ENCODE results near the gene FAM117B.
"Not testable (repeated sequence)": the region's sequence is repeated elsewhere in the genome, so short reads cannot be mapped to it uniquely, and the experiment has no call there.

Gene FAM117B

DNA sequence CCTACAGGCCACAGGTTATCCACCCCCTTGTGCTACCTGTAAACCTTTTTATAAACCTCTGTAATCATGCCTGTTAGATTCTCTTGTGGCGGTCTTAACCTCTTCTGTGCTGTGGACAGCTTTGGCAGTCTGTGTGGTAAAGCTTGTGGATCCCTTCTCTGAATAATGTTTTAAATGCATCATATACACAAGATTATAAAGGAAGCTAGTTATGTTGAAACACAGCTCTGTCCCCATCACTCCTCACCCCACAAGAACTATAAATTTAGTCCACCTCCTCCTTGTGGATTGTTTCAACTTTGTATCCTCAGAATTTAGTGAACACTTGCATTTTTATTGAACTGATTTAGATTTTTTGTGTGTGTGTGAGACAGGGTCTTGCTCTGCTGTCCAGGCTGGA is 129.1 kb downstream of the FAM117B start:
- DNase-seq = no peak

DNA sequence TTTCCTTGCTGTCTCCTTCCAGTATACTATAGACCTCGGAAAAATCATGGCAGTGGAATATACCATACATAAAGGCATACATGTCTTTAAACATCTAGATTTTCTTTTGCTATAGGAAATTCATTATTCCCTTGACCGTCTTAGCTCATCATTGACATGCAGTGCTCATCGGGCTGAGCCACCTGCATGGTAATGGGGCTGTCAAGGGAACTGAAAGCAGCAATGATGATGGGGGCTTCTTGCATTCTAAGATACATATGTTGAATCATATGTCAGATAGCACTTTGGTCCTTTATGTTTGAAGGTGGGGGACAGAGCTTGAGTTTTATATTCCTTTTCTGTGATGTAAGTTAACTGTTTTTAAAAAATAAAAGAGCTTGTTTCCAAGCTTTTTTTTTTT is 130.2 kb downstream of the FAM117B start:
- no peak for DNase-seq

GRCh38 chr2:202765436-202765835 is 130.7 kb downstream of the FAM117B start:
- no peak for DNase-seq

DNA sequence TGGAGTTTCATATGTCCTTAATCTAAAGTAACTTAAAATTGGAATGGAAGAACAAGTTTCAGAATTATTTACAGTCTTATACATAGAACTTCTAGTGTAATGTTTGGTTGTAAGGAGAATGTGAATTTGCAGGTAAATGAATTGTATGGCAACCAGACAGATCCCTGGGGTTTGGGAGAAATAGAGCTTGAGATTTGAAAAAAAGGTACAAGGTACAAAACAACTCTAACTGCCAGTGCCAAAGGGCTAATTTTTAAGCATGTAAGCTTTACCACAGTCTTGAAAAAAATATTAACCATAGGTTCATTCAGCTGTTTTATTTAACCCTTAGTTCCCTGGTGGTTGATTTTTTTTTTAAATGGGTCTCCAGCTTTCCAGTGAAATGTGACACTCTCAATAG is 133.5 kb downstream of the FAM117B start:
- no peak for DNase-seq

DNA sequence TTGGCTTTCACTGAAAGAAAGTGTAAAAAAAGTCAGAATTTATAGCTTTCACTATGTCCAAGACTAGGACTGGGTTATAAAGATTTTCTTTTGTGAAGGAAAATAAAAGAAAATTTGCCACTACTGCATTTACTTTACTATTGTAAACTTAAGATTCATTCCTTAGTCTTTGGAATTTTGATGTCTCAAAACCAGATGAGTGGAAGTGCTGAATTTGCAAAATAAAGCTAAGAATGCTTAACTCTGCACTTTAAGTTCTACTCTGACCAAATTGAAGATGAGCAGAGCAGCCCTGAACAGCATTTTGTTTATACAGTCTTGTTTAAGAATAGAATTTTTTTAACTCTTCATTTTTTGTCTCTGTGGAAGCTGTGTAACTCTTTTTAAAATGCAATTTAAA is 134.4 kb downstream of the FAM117B start:
- no peak for DNase-seq

DNA sequence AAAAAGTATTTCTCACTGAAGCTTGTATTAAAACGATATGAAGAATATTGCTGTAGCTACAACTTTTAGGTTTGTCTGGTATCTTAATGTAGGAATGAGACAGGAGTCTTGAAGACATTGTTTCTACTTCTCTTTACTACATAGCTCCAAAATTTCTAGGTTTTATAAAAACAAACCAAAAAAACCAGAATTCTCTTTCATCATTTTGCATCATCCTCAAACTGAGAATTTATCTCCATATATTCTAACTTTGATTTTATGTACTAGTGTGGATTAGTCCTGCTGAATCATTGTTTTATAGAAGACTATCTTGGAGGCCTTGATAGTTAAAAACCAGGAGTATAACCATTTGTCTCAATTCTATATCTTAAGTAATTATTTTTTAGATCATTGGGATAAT is 136.6 kb downstream of the FAM117B start:
- no peak for DNase-seq

GRCh38 chr2:202771741-202772460 is 137.1 kb downstream of the FAM117B start:
- no peak for DNase-seq

GRCh38 chr2:202773301-202773973 is 138.7 kb downstream of the FAM117B start:
- DNase-seq = no peak

DNA sequence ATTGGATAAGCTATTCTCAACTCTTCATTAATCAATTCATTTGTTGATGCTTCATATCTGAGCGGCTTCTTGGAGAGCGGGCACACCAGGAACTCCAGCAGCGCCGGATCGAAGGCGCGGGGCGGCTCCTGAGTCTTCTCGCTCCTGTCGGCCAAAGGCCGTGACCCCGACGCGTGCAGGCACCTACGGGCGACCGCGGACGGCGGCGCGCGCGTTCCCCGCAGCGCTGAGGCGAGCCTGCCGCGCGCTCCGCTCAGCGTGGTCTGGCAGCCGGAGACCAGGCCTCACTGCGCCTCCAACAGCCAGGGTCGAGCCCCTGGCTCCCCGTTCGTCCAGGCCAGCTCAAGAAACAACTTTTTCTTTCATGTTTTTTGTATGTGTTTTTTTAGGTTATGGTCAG is 139.3 kb downstream of the FAM117B start:
- no peak for DNase-seq

GRCh38 chr2:202778217-202778616 is 143.4 kb downstream of the FAM117B start:
- DNase-seq = no peak

DNA sequence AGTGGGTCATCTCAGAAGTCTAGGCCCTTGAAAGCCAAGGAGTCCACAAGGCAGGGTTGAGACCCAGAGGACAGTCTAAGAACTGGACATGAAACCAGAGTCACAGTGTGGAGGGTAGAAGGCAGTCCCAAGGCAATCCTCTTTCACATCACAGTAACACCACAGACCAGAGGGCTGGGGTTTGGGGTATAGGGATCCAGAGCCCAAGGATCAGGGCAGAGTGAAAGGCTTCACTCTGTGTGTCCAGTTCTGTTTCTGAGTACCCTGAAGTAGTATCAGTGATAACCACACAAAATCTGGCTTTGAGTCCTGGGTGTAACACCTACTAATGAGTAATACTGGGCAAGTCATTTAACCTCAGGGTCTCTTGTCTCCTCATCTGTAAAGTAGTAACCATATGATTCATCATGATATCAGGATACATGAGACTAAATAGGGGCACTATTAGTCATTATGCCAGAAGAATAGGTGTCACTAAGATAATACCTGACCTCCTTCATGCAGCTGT is 145.8 kb downstream of the FAM117B start:
- DNase-seq = no peak

- no peak for DNase-seq
Measured at GRCh38 chr2:202782940-202783558, 148.3 kb downstream of the FAM117B start.

GRCh38 chr2:202786842-202787241 is 152.1 kb downstream of the FAM117B start:
- DNase-seq = no peak

DNA sequence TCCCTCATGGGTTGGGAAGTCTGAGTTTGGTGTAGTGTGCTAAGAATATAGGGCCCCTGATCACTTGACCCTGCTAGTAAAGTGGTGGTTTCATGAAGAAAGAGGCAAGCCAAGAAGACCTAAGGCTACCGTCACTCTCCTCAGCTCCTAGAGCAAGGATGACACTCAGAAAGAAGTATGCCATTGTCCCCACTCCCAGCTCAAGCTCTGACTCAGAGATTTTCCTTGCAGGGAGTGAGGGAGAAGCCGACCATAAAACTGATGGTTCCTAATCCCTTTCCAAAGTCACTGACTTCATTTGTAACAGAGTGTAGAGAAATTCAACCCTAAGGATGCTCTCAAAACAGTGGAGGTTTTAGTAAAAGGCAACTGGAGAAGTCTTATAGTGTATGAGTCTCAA is 155.9 kb downstream of the FAM117B start:
- no peak for DNase-seq

DNA sequence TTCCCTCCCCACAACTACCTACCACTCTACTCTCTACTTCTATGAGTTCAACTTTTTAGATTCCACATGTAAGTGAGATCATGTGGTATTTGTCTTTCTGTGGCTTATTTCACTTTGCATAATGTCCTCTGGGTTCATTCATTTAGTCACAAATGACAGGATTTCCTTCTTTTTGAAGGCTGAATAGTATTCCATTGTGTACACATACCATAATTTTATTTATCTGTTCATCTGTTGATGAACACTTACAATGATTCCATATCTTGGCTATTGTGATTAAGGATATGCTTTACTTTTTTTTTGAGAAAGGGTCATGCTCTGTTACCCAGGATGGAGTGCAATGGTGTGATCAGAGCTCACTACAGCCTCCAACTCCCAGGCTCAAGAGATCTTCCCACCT is 163.2 kb downstream of the FAM117B start:
- no peak for DNase-seq

- not testable (repeated sequence) for DNase-seq
Measured at GRCh38 chr2:202805911-202806310, 171.1 kb downstream of the FAM117B start.

DNA sequence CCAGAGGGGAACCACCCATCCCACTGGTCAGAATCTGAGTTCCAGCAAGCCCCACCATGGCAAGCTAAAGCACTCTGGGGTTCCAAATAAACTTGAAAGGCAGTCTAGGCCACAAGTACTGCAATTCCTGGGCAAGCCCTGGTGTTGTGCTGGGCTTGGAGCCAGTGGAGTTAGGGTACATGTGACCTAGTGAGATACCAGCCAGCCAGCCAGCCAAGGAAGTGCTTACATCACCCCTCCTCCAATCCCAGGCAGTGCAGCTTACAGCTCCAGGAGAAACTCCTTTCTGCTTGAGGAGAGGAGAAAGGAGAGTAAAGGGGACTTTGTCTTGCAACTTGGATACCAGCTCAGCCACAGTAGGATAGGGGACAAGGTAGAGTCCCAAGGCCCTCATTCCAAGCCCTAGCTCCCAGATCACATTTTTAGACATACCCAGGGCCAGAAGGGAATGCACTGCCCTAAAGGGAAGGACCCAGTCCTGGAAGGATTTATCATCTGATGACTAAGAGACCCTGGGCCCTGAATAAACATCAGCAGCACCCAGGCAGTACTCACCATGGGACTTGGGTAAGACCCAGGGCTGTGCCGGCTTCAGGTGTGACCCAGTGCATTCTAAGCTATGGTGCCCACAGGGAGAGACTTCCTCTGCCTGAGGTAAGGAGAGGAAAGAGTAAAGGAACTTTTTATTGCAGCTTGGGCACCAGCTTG is 172.8 kb downstream of the FAM117B start:
- peak; percentile 61 for DNase-seq

GRCh38 chr2:202808754-202809153 is 174.0 kb downstream of the FAM117B start:
- DNase-seq = no peak

DNA sequence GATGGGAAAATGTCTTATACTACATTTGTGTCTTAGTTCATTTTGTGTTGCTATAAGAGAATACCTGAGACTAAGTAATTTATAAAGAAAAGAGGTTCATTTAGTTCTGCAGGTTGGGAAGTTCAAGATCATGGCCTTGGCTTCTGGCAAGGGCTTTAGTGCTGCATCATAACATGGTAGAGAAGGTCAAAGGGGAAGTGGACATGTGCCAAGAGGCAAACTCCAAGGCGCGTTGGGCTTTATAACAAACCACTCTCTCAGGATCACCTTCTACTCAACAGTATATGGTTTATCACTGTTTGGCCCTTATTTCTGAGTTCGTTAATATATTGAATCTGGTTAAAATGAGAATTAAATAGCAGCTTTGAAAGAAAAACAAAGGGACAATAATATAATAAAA is 178.6 kb downstream of the FAM117B start:
- DNase-seq = no peak

GRCh38 chr2:202814226-202814625 is 179.5 kb downstream of the FAM117B start:
- no peak for DNase-seq

- DNase-seq = no peak
Measured at GRCh38 chr2:202815548-202816360, 181.0 kb downstream of the FAM117B start.

DNA sequence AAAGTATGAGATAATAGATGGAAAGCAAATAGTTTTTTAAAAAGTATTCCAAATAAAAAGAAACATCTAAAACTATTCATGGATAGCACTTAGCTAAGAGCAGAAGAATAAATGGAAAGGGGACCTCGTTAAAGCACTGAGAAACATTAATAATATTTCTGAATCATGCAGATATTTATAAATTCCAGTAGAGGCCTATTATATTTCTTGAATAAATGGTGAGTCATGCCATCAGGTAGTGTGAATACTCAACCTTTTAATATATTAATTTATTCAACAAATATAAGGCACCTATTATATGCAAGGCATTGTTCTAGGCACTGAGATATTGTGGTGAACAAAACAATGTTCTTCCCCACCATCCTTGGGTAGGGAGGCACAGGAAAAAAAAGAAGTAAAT is 183.0 kb downstream of the FAM117B start:
- no peak for DNase-seq

DNA sequence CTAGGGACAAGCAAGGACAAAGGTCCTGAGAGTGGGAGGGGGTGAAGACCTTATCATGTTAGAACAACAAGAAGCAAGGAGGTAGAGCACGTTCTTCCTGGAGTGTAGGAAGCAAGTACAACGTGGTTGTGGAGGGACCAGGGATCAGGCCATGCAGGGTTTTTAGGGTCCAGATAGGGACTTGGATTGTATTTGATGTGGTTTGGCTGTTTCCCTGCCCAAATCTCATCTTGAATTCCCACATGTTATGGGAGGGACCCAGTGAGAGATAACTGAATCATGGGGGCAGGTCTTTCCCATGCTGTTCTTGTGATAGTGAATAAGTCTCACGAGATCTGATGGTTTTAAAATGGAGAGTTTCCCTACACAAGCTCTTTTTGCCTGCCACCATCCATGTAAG is 183.6 kb downstream of the FAM117B start:
- no peak for DNase-seq
